KBM-7 (cell line): ENCODE results near the gene TBC1D10A.

ENCODE experiments used
- DNase-seq: peaks from one replicate; pipeline ENCODE4 v3.0.0-alpha.2; 2015
- in situ Hi-C: fragments of 300-500 bp; cut with MboI; formaldehyde crosslinking; loops from 2 replicates; pipeline ENCODE4 v1.14.3; 2020; ENCODE audit warnings: low sequenced_read_pairs, low pct_unique_long_range_greater_than_20kb, mixed read lengths

The TBC1D10A gene

DNA sequence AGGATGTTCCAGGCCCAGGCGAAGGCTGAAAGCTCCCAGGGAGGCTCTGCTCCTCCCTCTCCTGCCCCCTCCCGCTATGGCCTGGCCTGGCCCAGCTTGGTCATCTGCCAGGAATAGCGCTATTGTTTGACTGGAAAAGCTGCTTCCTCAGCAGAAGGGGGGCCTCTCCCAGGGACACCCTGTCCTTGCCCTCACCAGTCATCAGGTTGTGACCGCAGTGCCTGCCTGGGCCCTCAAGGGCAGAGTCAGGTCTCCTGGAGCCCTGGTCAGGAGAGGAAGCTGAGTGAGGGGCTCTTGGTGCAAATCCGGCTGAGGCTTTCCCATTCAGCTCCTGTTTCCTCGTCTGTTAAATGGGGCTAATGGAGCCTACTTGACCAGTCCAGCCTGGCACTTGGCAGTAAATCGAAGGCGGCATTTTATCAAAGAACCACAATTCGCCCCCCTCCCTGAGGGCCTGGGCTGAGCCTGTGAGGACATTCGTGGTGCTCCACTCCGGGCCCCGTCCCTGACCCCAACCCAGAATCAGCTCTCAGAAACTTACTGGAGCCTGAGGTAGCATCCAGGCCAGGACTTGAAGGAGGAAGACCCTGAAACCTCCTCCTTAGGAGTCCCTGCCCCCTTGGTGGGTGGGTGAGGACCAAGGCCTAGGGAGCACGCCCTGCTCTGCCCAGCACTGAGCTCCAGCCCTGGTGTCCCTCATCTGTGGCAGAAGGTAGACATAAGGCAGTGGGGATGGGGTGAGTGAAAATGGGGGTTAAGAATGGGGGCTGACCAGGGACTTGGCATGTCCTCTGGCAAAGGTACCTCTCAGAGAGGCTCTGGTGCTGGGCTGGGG lies 35.5 kb downstream of the TBC1D10A start:
- no peak for DNase-seq
- in situ Hi-C loops: no loop called here

DNA sequence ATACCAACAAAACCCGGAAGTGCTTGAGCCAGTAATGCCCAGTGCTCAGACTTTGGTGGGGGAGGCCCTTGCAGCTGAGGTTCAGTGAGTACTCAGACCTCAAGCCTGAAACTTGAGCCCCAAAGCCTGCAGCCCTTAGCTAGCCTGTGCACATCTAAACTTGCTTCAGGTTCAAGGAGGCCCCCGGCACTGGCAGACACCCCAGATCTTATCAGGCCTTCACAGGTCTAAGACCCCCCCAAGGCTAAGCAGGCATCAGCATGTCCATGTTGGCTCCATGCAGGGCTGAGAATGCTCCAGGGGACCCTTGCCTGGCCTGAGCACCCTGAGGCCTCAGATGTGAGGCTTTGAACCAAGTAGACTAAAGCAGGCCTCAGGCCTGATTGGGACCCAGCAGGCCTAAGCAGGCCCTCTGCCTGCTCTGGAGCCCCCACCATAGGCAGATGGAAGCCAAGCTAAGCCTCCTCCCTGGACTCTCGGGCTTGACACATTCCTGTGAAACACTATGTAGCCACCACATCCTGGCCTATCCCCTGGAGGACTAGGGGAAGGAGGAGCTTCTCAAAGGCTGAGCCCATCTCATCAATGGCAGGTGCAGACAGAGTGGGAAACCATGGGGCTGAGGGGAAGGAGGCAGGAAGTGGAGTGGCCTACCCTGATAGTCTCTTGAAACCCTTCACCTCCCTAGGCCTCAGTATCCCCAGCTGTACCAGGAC lies 36.2 kb downstream of the TBC1D10A start:
- DNase-seq: no peak
- in situ Hi-C loops: no loop called here

GRCh38 chr22:30289980-30290313 lies 36.8 kb downstream of the TBC1D10A start:
- in situ Hi-C loops: no loop called here
- no peak for DNase-seq

DNA sequence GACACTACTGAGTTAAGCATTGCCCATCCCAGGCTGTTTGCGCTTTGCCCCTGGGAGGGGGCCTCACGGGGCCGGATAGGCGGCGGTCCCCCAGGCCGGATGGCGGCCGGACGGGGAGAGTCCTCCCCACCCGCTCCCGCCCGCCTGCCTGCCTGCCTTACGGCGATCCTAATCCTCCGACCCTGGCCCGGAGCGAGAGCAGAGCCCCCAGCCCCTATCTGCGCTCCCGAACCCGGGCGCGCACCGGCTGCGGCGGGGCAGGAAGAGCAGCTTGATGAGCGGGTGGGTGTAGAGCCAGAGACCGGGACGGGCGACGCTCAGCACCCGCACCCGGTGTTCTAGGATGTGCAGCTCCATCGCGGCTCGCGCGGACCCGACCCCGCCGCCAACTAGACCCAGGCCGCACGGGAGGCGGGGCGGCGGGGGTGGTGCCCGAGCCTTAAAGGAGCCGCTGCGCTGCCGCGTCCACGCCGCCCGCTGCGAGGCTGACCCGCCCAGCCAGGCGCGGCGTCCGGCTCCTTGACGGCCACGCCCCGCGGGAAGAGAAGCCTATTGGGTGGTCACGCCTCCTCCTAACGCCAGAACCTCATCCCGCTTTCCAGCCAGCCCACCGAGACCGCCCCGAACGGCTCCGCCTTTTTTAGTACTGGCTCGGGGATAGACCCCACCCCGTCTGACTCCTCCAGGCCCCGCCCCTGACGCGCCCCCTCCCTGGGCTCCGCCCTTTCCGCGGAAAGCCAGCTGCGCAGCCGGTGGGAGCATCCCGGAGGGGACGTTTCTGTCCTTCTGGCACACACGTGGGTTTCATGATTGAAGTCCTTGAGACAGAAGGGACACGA lies 37.4 kb downstream of the TBC1D10A start, which contains the start of gene CASTOR1:
Gene CASTOR1 (minus strand): TSS at position 365 of the 839 bp plus-strand sequence. CDS start 8 bp downstream, at position 357.
- peak; percentile 96 for DNase-seq
- in situ Hi-C loops: no loop called here

DNA sequence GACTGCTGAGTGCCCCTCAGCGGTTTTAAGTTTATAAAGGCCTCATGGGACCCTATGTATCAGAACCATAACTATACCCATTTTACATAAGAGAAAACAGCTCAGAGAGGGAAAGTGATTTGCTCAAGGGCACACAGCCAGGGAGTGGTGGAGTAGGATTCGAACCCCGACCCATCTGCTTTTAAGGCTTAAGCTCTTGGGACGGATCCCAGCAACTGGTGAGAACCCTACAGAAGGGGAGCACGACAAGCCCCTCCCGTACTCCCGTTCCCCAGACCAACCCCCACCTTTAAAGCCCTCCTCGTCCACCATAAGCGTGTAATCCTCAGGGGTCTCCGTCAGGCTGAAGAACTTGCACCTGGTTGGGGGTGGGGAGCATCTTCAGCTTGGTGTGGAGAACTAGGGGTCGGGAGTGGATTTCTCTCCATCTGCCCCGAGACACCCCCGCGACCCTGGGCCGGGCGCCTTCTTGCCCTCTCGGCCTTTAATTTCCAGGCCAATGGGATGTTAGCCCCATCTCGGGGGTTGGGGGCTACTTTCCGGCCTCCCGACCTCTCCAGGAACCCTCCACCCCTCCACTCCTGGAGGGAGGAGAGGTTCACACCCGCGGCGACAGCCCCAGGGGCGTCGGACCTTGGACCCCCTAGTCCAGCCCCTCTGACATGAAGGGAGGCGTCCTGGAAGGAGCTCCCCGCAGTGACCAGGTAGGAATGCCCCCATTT lies 38.2 kb downstream of the TBC1D10A start:
- no peak for DNase-seq
- in situ Hi-C loops: no loop called here

DNA sequence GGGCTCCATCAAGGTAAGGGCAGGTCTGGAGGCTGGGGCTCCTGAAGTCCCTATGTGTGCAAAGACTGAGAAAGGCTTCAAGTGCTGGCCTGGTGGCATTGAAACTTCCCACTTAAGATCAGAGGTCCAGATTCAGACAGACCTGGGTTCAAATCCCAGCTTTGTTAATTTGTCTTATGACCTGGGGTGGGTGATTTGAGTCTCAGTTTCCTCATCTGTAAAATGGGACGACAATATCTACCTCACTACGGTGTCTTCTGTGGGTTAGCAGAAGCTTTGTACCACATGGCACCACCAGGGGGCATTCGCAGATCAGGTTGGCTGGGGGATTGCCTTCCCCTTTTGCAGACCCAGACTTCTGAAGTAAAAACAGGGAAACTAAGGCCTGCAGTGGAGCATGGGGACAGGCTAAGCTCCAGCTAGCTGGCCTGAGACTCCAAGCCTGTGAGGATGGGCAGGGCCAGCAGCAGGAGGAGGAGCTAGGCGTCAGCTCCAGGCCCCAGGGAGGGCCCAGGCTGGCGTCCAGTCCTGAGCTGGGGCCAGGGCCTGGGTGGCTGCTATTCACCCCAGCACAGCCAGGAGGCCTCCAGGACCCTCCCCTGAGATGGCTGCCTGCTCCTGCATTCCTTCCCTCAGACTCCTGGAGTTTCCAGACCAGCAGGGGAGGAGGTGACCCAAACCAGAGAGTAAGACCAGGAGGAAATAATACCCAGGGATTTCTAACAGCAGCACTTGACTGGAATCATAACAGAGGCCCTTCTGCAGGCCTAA lies 38.9 kb downstream of the TBC1D10A start:
- DNase-seq: peak; percentile 96
- in situ Hi-C loops: no loop called here

- peak; percentile 85 for DNase-seq
- in situ Hi-C loops: no loop called here
These were observed 39.7 kb downstream of the TBC1D10A start for GRCh38 chr22:30286813-30287647.

DNA sequence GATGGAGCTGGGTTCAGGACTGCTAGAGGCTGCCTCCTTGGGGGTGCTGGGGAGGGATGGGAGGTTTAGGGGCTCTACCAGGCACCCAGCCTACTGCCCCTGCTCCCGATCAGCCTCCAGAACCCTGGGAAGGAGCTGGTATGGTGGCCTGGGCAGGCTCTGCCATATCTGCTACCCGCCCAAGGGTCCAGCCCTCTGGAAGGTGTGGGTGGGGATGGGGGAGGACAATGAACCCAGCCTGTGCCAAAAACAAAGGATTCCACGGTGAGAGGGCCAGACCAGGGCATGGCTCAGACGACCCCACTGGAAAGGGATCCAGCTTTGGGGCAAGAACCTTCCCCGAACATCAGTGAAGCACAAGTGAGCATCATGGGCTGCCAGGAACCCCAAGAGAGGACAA lies 40.4 kb downstream of the TBC1D10A start:
- no peak for DNase-seq
- in situ Hi-C loops: no loop called here

- no peak for DNase-seq
- in situ Hi-C loops: no loop called here
These were observed 40.9 kb downstream of the TBC1D10A start for GRCh38 chr22:30285846-30286200.

DNA sequence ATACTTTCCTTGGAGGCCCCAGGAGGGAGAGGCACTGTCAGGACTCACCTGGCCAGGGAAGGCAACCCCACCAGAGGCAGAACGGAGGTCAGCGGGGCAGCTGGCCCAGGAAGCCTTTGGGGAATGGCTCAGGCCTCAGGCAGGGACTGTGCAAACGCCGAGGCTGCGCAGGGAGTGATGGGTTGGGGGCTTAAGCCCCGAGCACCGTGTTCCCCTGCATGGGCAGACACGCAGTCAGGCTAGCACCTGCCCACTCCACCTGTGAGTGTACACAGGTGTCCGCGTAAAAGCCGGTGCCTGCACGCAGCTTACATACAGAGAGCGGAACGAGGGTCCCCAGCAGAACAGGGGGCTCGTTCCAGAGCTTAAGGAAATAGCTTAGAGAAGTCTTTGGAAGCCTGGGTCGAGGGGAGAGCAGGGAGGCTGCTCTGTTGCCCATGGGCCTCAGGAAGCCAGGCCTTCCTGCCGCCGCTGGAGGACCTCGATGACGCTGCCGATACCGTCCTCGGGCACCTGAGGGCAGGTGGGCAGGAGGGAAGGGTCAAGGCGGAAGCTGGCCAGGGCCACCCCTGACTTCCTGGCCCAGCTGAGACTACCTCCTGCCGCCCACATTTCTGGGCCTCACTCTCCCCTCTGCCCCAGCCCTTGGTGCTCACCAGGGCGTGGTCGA lies 41.4 kb downstream of the TBC1D10A start:
- in situ Hi-C loops: no loop called here
- DNase-seq: no peak

- in situ Hi-C loops: no loop called here
- no peak for DNase-seq
These were observed 42.1 kb downstream of the TBC1D10A start for GRCh38 chr22:30284666-30285065.

GRCh38 chr22:30284172-30284571 lies 42.6 kb downstream of the TBC1D10A start:
- no peak for DNase-seq
- in situ Hi-C loops: no loop called here

DNA sequence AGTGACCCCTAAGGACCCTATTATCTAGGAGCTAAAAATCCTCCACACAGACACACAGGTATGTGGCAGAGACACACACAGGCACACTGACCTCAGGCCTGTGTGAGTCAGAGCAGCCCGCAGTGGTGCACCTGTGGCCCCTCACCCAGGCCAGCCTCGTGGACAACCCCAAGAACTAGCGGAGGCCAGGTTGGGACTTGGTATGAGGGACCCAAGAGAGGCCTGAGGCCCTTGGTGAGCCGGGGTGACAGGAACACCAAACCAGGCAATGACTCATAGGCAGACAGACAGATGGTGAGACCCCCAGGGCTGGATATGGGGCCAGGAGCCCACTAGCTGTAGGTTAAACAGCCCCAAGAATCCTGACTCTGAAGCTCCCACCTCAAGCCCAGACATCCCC lies 43.4 kb downstream of the TBC1D10A start:
- in situ Hi-C loops: no loop called here
- DNase-seq: no peak

- no peak for DNase-seq
- in situ Hi-C loops: no loop called here
These were observed 44.1 kb downstream of the TBC1D10A start for GRCh38 chr22:30282616-30283046.

DNA sequence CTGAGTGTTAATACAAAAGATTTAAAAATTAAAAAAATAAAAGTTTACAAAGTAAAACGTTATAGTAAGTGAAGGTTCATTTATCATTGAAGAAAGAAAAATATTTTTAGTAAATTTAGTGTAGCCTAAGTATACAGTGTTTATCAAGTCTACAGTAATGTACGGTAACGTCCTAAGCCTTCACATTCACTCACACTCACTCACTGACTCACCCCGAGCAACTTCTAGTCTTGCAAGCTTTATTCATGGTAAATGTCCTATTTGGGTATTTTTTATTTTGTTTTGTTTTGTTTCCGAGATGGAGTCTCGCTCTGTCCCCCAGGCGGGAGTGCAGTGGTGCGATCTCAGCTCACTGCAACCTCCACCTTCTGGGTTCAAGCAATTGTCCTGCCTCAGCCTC lies 46.2 kb downstream of the TBC1D10A start:
- in situ Hi-C loops: no loop called here
- DNase-seq: no peak

- in situ Hi-C loops: no loop called here
- no peak for DNase-seq
These were observed 46.8 kb downstream of the TBC1D10A start for GRCh38 chr22:30279932-30280331.
